Esophagus muscularis mucosa (tissue), 3 donors: Measurements from ENCODE around the gene PRRG4.

Experiments used
- POLR2A ChIP-seq: fragments of 450-650 bp; IDR thresholded peaks from one replicate; pipeline ENCODE4 v1.6.1; 2017; ENCODE audit warnings: antibody characterized with exemption, moderate library complexity, mild to moderate bottlenecking, low read depth
- POLR2AphosphoS5 ChIP-seq, 2 donors: sonication (generic); formaldehyde crosslinking; IDR thresholded peaks; one replicate each; pipeline ENCODE4 v1.6.1; 2017; ENCODE audit warnings: antibody characterized with exemption in 2 of 2
- TF ChIP-seq, protein P1 (sequence below), 3 experiments: fragments of 200-600 bp in 2 of 3; fragments of 450-650 bp in 1 of 3; sonication (generic) in 2 of 3; IDR thresholded peaks; one replicate each; pipeline ENCODE4 v1.5.1; 2017 to 2019; ENCODE audit warnings: antibody characterized with exemption in 3 of 3, mild to moderate bottlenecking in 2 of 3, moderate library complexity in 1 of 3

DNA sequence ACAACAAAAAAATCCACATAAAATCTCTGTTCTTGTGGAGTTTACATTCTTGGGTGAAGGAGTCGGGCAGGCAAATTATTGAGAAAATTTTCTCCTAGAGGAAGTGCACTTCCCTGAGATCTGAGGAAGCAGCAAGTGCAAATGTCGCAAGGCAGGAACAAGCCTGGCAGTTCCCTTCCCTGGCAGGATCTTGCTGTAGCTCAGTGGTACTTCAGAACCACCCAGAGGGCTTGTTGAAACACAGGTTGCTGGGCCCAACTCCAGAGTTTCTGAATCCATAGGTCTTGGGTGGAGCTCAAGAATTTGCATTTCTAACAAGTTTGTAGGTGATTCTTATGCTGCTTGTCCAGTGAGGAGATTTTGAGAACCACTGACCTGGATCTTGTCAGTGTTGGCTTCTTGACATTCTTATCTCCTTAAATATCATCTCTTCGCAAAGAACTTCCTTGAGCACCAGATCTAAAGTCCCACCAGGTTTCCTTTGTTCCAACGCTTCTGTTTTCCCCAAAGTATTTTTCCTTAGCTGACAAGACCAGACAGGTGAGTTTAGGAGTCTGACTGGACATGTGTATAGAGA lies 72.5 kb downstream of the PRRG4 start:
- no peak for TF ChIP-seq POLR2AphosphoS5 (IDR thresholded peaks at IDR 0.05)
- TF ChIP-seq, protein P1, sequence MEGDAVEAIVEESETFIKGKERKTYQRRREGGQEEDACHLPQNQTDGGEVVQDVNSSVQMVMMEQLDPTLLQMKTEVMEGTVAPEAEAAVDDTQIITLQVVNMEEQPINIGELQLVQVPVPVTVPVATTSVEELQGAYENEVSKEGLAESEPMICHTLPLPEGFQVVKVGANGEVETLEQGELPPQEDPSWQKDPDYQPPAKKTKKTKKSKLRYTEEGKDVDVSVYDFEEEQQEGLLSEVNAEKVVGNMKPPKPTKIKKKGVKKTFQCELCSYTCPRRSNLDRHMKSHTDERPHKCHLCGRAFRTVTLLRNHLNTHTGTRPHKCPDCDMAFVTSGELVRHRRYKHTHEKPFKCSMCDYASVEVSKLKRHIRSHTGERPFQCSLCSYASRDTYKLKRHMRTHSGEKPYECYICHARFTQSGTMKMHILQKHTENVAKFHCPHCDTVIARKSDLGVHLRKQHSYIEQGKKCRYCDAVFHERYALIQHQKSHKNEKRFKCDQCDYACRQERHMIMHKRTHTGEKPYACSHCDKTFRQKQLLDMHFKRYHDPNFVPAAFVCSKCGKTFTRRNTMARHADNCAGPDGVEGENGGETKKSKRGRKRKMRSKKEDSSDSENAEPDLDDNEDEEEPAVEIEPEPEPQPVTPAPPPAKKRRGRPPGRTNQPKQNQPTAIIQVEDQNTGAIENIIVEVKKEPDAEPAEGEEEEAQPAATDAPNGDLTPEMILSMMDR (IDR thresholded peaks at IDR 0.05) = no peak
- no peak for TF ChIP-seq POLR2A
